H1 (cell line): ENCODE measurements around the gene CUX1. TPM values are rescaled to one million over a fixed set of nuclear protein-coding genes. Genes with fewer than 3 reads are reported as not detected.

ENCODE experiments used
- CTCF ChIA-PET: fragments of 300-600 bp; sonication (Branson Sonifier 250); formaldehyde crosslinking; loops from one replicate; lab custom pipeline; 2021; ENCODE audit not compliant: partially characterized antibody; lab: Charles Lee
- POLR2A ChIA-PET: fragments of 300-600 bp; sonication (Branson Sonifier 250); formaldehyde crosslinking; loops from one replicate; lab custom pipeline; 2021; ENCODE audit warnings: inconsistent platforms; ENCODE audit not compliant: partially characterized antibody; lab: Charles Lee
- DNase-seq, 2 experiments: peaks; one replicate each; pipeline versions ENCODE4 v3.0.0 to v3.0.0-alpha.2; 2010 to 2022; ENCODE audit warnings: low spot score in 2 of 2, low read depth in 1 of 2, mixed read lengths in 1 of 2
- FAIRE-seq: peaks from 2 replicates; lab custom pipeline; 2011; peaks lifted over from hg19 to GRCh38; lab: Jason Lieb, UNC
- H2AFZ ChIP-seq: 2 replicates; pipeline ENCODE4 v1.8.1; 2012; ENCODE audit warnings: low read length, inconsistent platforms
- H2AK5ac ChIP-seq: 2 replicates; pipeline ENCODE4 v1.6.1; 2013; ENCODE audit warnings: low read depth, low read length
- H2BK120ac ChIP-seq: replicated peaks from 2 replicates; pipeline ENCODE3; 2013; ENCODE audit warnings: low read depth, low read length, inconsistent platforms
- H2BK12ac ChIP-seq: 2 replicates; pipeline ENCODE4 v1.6.1; 2013; ENCODE audit warnings: low read depth, low read length
- H2BK15ac ChIP-seq: 2 replicates; pipeline ENCODE4 v1.6.1; 2013; ENCODE audit warnings: low read length
- H2BK20ac ChIP-seq: 2 replicates; pipeline ENCODE4 v1.6.1; 2013; ENCODE audit warnings: low read length
- H2BK5ac ChIP-seq: 2 replicates; pipeline ENCODE4 v1.6.1; 2013; ENCODE audit warnings: low read depth, low read length
- H3K14ac ChIP-seq: 2 replicates; pipeline ENCODE4 v1.6.1; 2013; ENCODE audit warnings: inconsistent platforms; ENCODE audit not compliant: insufficient read length
- H3K18ac ChIP-seq: 2 replicates; pipeline ENCODE4 v1.6.1; 2013; ENCODE audit warnings: low read length; ENCODE audit errors: extremely low read depth
- H3K23ac ChIP-seq: 2 replicates; pipeline ENCODE4 v1.6.1; 2013; ENCODE audit warnings: inconsistent platforms; ENCODE audit not compliant: insufficient read length
- H3K23me2 ChIP-seq: 2 replicates; pipeline ENCODE4 v1.6.1; 2013; ENCODE audit warnings: low read depth, low read length
- H3K27ac ChIP-seq: 2 replicates; pipeline ENCODE4 v1.6.1; 2011; ENCODE audit warnings: low read depth, low read length, inconsistent platforms
- H3K27me3 ChIP-seq, 4 experiments: replicated peaks in 1 of 4; 1 replicate in 1 of 4; 2 replicates in 3 of 4; pipeline versions ENCODE4 v1.6.1 to v1.8.1; 2011 to 2013; ENCODE audit warnings: low read length in 3 of 4, mild to moderate bottlenecking in 3 of 4, inconsistent platforms in 2 of 4, mixed read lengths in 2 of 4, moderate library complexity in 1 of 4; ENCODE audit not compliant: control insufficient read depth in 3 of 4, insufficient read depth in 3 of 4; ENCODE audit errors: extremely low read depth in 1 of 4
- H3K36me3 ChIP-seq, 4 experiments: 2 replicates each; pipeline versions ENCODE4 v1.6.1 to v1.8.1; 2011 to 2013; ENCODE audit warnings: mild to moderate bottlenecking in 4 of 4, low read length in 3 of 4, moderate library complexity in 2 of 4, control low read depth in 1 of 4, inconsistent platforms in 1 of 4; ENCODE audit not compliant: insufficient read depth in 4 of 4, control insufficient read depth in 2 of 4
- H3K4ac ChIP-seq: replicated peaks from 2 replicates; pipeline ENCODE3; 2013; ENCODE audit warnings: low read length, low read depth, mixed read lengths, inconsistent platforms; ENCODE audit not compliant: insufficient read length
- H3K4me1 ChIP-seq, 4 experiments: replicated peaks in 1 of 4; 1 replicate in 1 of 4; 2 replicates in 3 of 4; pipeline versions ENCODE4 v1.6.1 to v1.8.1; 2011 to 2013; ENCODE audit warnings: low read length in 3 of 4, inconsistent platforms in 2 of 4, mixed read lengths in 1 of 4; ENCODE audit not compliant: insufficient read depth in 4 of 4, control insufficient read depth in 3 of 4
- H3K4me2 ChIP-seq, 2 experiments: 2 replicates each; pipeline versions ENCODE4 v1.6.1 to v1.8.1; 2011 to 2013; ENCODE audit warnings: low read depth in 2 of 2, low read length in 2 of 2, control low read depth in 1 of 2, inconsistent platforms in 1 of 2, mild to moderate bottlenecking in 1 of 2; ENCODE audit not compliant: insufficient read depth in 1 of 2
- H3K4me3 ChIP-seq, 4 experiments: fragments of 200-600, 300-600 bp in 1 of 4; sonication (generic), shearing (Covaris generic), sonication (Bioruptor Twin) in 1 of 4; 2 replicates each; pipeline versions ENCODE4 v1.5.1 to v1.8.1; 2011 to 2016; ENCODE audit warnings: low read length in 4 of 4, low read depth in 3 of 4, control low read depth in 2 of 4, inconsistent platforms in 2 of 4, mild to moderate bottlenecking in 2 of 4, mixed read lengths in 1 of 4, moderate library complexity in 1 of 4; ENCODE audit not compliant: insufficient read depth in 2 of 4; ENCODE audit errors: extremely low read depth in 1 of 4
- H3K56ac ChIP-seq: replicated peaks from 2 replicates; pipeline ENCODE3; 2013; ENCODE audit warnings: low read depth, mild to moderate bottlenecking, mixed read lengths, low read length, inconsistent platforms; ENCODE audit not compliant: insufficient read length
- H3K79me1 ChIP-seq: 2 replicates; pipeline ENCODE4 v1.6.1; 2013; ENCODE audit warnings: low read depth, low read length, control low read depth
- H3K79me2 ChIP-seq, 2 experiments: 2 replicates each; pipeline versions ENCODE4 v1.6.1 to v1.8.1; 2012 to 2013; ENCODE audit warnings: low read length in 2 of 2, mild to moderate bottlenecking in 2 of 2, inconsistent platforms in 1 of 2; ENCODE audit not compliant: insufficient read depth in 2 of 2, control insufficient read depth in 1 of 2
- H3K9ac ChIP-seq, 4 experiments: replicated peaks in 1 of 4; 1 replicate in 1 of 4; 2 replicates in 3 of 4; pipeline versions ENCODE4 v1.6.1 to v1.8.1; 2011 to 2013; ENCODE audit warnings: low read depth in 3 of 4, low read length in 3 of 4, control low read depth in 2 of 4, mild to moderate bottlenecking in 2 of 4, moderate library complexity in 2 of 4, inconsistent platforms in 1 of 4; ENCODE audit errors: extremely low read depth in 1 of 4
- H3K9me3 ChIP-seq, 2 experiments: 2 replicates each; pipeline versions ENCODE4 v1.6.1 to v1.8.1; 2012 to 2013; ENCODE audit warnings: mild to moderate bottlenecking in 2 of 2, moderate library complexity in 2 of 2, control low read depth in 1 of 2, inconsistent platforms in 1 of 2, low read depth in 1 of 2, low read length in 1 of 2, mixed read lengths in 1 of 2; ENCODE audit not compliant: insufficient read depth in 2 of 2
- H4K20me1 ChIP-seq, 2 experiments: replicated peaks in 1 of 2; 2 replicates each; pipeline versions ENCODE3 to v1.8.1; 2011 to 2013; ENCODE audit warnings: inconsistent platforms in 2 of 2, low read length in 2 of 2, mild to moderate bottlenecking in 1 of 2; ENCODE audit not compliant: insufficient read depth in 2 of 2, control insufficient read depth in 1 of 2
- H4K5ac ChIP-seq: 2 replicates; pipeline ENCODE4 v1.6.1; 2013; ENCODE audit warnings: low read length, low read depth, mixed read lengths, inconsistent platforms; ENCODE audit not compliant: insufficient read length
- H4K8ac ChIP-seq: 2 replicates; pipeline ENCODE4 v1.8.0; 2013; ENCODE audit warnings: mild to moderate bottlenecking, moderate library complexity, low read length, inconsistent platforms; ENCODE audit not compliant: insufficient read depth; ENCODE audit errors: extremely low read depth
- H4K91ac ChIP-seq: replicated peaks from 2 replicates; pipeline ENCODE3; 2013; ENCODE audit warnings: low read length, mixed read lengths, inconsistent platforms; ENCODE audit not compliant: insufficient read length
- CHD1 ChIP-seq: IDR thresholded peaks from 2 replicates; pipeline ENCODE4 v1.6.1; 2012; ENCODE audit warnings: low read depth, low read length, improper control_type of control experiment
- HDAC6 ChIP-seq: IDR thresholded peaks from one replicate; pipeline ENCODE4 v1.7.1; 2012; ENCODE audit warnings: low read depth, mild to moderate bottlenecking, inconsistent platforms, low read length, moderate library complexity
- KDM5A ChIP-seq: fragments of 200-600 bp; IDR thresholded peaks from 2 replicates; pipeline ENCODE4 v1.7.1; 2012; ENCODE audit warnings: mild to moderate bottlenecking, low read length, inconsistent platforms, mixed read lengths
- NANOG ChIP-seq: IDR thresholded peaks from 2 replicates; pipeline ENCODE4 v1.6.1; 2011; ENCODE audit warnings: low read length, low read depth, mild to moderate bottlenecking, inconsistent platforms; ENCODE audit not compliant: insufficient read depth, poor library complexity, severe bottlenecking
- RNF2 ChIP-seq: fragments of 200-900, 300-1000 bp; sonication (generic); IDR thresholded peaks from 2 replicates; pipeline ENCODE4 v1.7.1; 2016; ENCODE audit warnings: borderline replicate concordance, low read depth, mild to moderate bottlenecking, antibody characterized with exemption, low read length; ENCODE audit not compliant: poor library complexity, severe bottlenecking; ENCODE audit errors: missing control alignments
- SIN3A ChIP-seq, 2 experiments: IDR thresholded peaks in 1 of 2; conservative IDR thresholded peaks in 1 of 2; 2 replicates each; pipeline ENCODE4 v1.6.1; 2011 to 2012; ENCODE audit warnings: low read length in 2 of 2, improper control_type of control experiment in 1 of 2, low read depth in 1 of 2, mild to moderate bottlenecking in 1 of 2
- WGBS, 2 experiments: shearing (Covaris generic) in 1 of 2; methylation state at CpG; one replicate each; pipeline versions ENCODE4 v1.1.6 to v1.1.7; 2013 to 2015; ENCODE audit warnings: low lambda C conversion rate in 2 of 2, mixed read lengths in 2 of 2, inconsistent platforms in 1 of 2, low coverage in 1 of 2, missing lambda C conversion rate in 1 of 2; ENCODE audit not compliant: insufficient replicate concordance in 2 of 2, insufficient coverage in 1 of 2, insufficient read length in 1 of 2; ENCODE audit errors: extremely low coverage in 1 of 2, missing lambda C conversion rate in 1 of 2; 5-methylcytosine and 5-hydroxymethylcytosine counted together
- polyA plus RNA-seq, 7 experiments: library from polyadenylated mRNA; depleted of rRNA in 3 of 7; stranded (reverse) in 5 of 7; unstranded in 2 of 7; fragments of >200 nt in 5 of 7; fragments of 200-250 nt in 2 of 7; gene quantifications; 1 replicate in 5 of 7; 2 replicates in 1 of 7; 4 replicates in 1 of 7; pipeline versions ENCODE4 v1.2.1 to v1.2.3, GENCODE V29; 2011 to 2013; ENCODE audit warnings: missing spikeins in 2 of 7, mixed read lengths in 2 of 7
- total RNA-seq: library from RNA; stranded (reverse); fragmentation: NEBNext Ultra II Directional; extraction: Animal tissue kit (Norgen Biotek cat#: 25700); gene quantifications from 2 replicates; pipeline ENCODE4 v1.2.1, GENCODE V29; 2021
- TF ChIP-seq, protein P1 (sequence below): IDR thresholded peaks from 2 replicates; pipeline ENCODE4 v1.6.1; 2011; ENCODE audit warnings: low read depth, mild to moderate bottlenecking, low read length; ENCODE audit not compliant: insufficient read depth

Gene CUX1
- total and polyA plus RNA-seq, 2 of the 8 experiments (the other 6 are each of a cell fraction or from before 2014, with no cell fraction given) = 21.6 to 65.9 TPM

DNA sequence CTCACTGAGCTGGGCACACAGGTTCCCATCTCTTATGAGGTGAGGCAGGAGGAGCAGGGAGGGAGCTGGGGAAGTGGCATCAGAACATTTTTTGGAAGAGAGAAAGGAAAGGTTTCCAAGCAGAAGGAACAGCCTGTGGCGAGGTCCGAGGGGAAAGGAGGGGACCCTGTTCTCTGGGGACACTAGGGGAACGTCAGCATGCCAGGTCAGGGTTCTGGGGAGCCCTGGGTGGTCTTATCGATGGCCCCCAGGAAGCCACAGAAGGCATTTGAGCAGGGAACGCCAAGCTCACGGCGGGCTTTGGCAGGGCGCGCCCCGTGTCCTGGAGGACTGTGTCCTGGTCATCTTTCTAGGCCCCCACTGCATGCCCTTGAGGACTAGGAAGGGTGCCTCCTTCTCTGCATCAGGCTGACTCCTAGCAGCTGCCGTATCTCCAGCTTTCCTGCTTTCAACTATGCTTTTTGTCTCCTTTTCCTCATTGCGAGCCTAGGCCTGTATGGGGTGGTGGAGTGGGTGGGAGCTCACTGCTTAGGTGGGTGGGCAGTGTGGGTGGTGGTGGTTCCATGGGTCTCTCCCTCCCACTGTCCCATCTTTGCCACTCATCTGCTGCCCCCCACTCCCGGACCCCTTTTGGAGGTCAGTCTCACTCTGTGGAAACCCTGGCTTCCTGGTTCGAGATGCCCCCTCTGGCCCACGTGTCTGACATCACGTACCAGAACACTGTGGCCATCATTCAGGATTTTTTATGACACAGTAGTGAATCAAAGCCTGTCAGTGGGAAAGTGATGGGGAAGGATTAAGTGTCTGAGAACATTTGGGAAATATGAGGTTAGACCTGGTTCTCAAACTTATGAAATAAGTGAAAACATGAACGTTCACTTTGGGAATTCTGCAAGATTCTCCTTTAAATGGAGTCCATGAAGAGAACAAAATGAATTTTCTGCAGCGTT is 89.1 kb downstream of the CUX1 start:
- Histone ChIP-seq H4K91ac (no peak overlapping the region), H3K79me2 (peaks cover 0 to 92% of the 10 kb centered on the region in 2 experiments), H2BK15ac (no peak overlapping the region), H3K79me1 (peaks cover 29% of the 10 kb centered on the region), H3K27me3 (no peaks in the 10 kb centered on the region), H3K4me2 (no peak overlapping the region), H4K5ac (no peak overlapping the region), H2AK5ac (no peak overlapping the region), H3K23me2 (no peaks in the 10 kb centered on the region), H3K9me3 (no peaks in the 10 kb centered on the region), H3K23ac (no peak overlapping the region), H3K36me3 (no peaks in the 10 kb centered on the region), H3K4me1 (peaks cover 0 to 5% (median under 1%) of the 10 kb centered on the region in 4 experiments; a peak in 1 of 7 replicates), H2BK120ac (no peak overlapping the region), H2BK20ac (no peak overlapping the region), H3K4me3 (no peak overlapping the region), H4K8ac (peak overlapping the region; percentile 72), H3K4ac (no peak overlapping the region), H2BK5ac (peak overlapping the region; percentile 66), H2BK12ac (no peak overlapping the region), H3K14ac (no peak overlapping the region), H3K27ac (no peak overlapping the region), H3K56ac (no peak overlapping the region), H4K20me1 (peaks cover 11 to 25% of the 10 kb centered on the region in 2 experiments), H2AFZ (no peak overlapping the region), H3K9ac (no peak overlapping the region), H3K18ac (no peak overlapping the region)
- WGBS, 2 experiments = 91% methylated on average over 17 of the region's 18 CpGs; no CpG with 5 or more reads in 1 of the 2 experiments
- POLR2A ChIA-PET = interaction anchor here (0.8 to 1.0 kb wide), 2 partner anchors 21 to 205 kb away, joined by 3 read pairs; no protein-coding TSS in a partner anchor
- no peak for DNase-seq
- FAIRE-seq = no peak
- no peak for TF ChIP-seq KDM5A
- TF ChIP-seq RNF2 = no peak
- TF ChIP-seq SIN3A (conservative IDR thresholded peaks at IDR 0.05 in 1 of 2, IDR thresholded peaks at IDR 0.05 in 1 of 2; ENCODE audit: low read depth in 1 of 2, low read length in 2 of 2) = no peak
- TF ChIP-seq, protein P1, sequence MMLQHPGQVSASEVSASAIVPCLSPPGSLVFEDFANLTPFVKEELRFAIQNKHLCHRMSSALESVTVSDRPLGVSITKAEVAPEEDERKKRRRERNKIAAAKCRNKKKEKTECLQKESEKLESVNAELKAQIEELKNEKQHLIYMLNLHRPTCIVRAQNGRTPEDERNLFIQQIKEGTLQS = no peak
- TF ChIP-seq CHD1 = no peak
- no peak for TF ChIP-seq NANOG
- TF ChIP-seq HDAC6 = no peak
- CTCF ChIA-PET = interaction anchor here (0.7 to 1.1 kb wide), 3 partner anchors 13 to 163 kb away, joined by 3 to 4 read pairs (median 3); no protein-coding TSS in a partner anchor
